HG03280 (cell line): ENCODE measurements around the gene HEXIM1.

Source experiments
- ATAC-seq: cut with Tn5 transposase; IDR thresholded peaks from one replicate; pipeline ENCODE4 v1.9.1; 2021; ENCODE audit warnings: mild to moderate bottlenecking, moderate library complexity; ENCODE audit not compliant: unreplicated experiment

HEXIM1 gene

GRCh38 chr17:45168991-45169752, 20.9 kb downstream of the HEXIM1 start:
- no peak for ATAC-seq

GRCh38 chr17:45170280-45170930, 22.1 kb downstream of the HEXIM1 start:
- ATAC-seq, result no peak

GRCh38 chr17:45170931-45171337, 22.7 kb downstream of the HEXIM1 start:
- no peak for ATAC-seq

- no peak for ATAC-seq
Observed at GRCh38 chr17:45171338-45172231, 23.3 kb downstream of the HEXIM1 start.

- no peak for ATAC-seq
Observed at GRCh38 chr17:45172232-45172540, 23.9 kb downstream of the HEXIM1 start.

- ATAC-seq, result no peak
Observed at GRCh38 chr17:45172541-45173286, 24.4 kb downstream of the HEXIM1 start.

GRCh38 chr17:45175759-45176115, 27.5 kb downstream of the HEXIM1 start:
- no peak for ATAC-seq

GRCh38 chr17:45177563-45177962, 29.3 kb downstream of the HEXIM1 start:
- ATAC-seq, result no peak

GRCh38 chr17:45184144-45184543, 35.9 kb downstream of the HEXIM1 start:
- no peak for ATAC-seq

- ATAC-seq, result no peak
Observed at GRCh38 chr17:45186801-45187354, 38.6 kb downstream of the HEXIM1 start.

GRCh38 chr17:45189009-45189408, 40.7 kb downstream of the HEXIM1 start:
- no peak for ATAC-seq

- no peak for ATAC-seq
Observed at GRCh38 chr17:45190503-45191255, 42.4 kb downstream of the HEXIM1 start.

GRCh38 chr17:45195424-45195823, 47.1 kb downstream of the HEXIM1 start:
- no peak for ATAC-seq

GRCh38 chr17:45197108-45197507, 48.8 kb downstream of the HEXIM1 start:
- ATAC-seq, result no peak

GRCh38 chr17:45197555-45198334, 49.5 kb downstream of the HEXIM1 start:
- peak; percentile 86 for ATAC-seq

GRCh38 chr17:45200701-45201100, 52.4 kb downstream of the HEXIM1 start:
- ATAC-seq, result no peak

- ATAC-seq, result no peak
Observed at GRCh38 chr17:45201457-45201856, 53.2 kb downstream of the HEXIM1 start.
